GM10266 (cell line): ENCODE measurements around the gene SP140L.
"Not testable (repeated sequence)": the region's sequence is repeated elsewhere in the genome, so short reads cannot be mapped to it uniquely, and the experiment has no call there.

Experiments used
- DNase-seq: peaks from one replicate; pipeline ENCODE4 v3.0.0; 2012; ENCODE audit errors: extremely low spot score
- CTCF ChIP-seq: IDR thresholded peaks from 2 replicates; pipeline ENCODE4 v1.5.1; 2012; ENCODE audit warnings: mild to moderate bottlenecking, low read depth; ENCODE audit not compliant: control insufficient read depth, insufficient read depth; ENCODE audit errors: missing control alignments

SP140L gene

GRCh38 chr2:230425377-230425776 lies 98.4 kb downstream of the SP140L start:
- DNase-seq: no peak
- no peak for TF ChIP-seq CTCF

- DNase-seq: no peak
- TF ChIP-seq CTCF: no peak
These were observed 102.5 kb downstream of the SP140L start for GRCh38 chr2:230429513-230429912.

GRCh38 chr2:230430957-230431910 lies 104.2 kb downstream of the SP140L start:
- DNase-seq: no peak
- no peak for TF ChIP-seq CTCF

- no peak for TF ChIP-seq CTCF
- DNase-seq: no peak
These were observed 107.8 kb downstream of the SP140L start for GRCh38 chr2:230434677-230435324.

GRCh38 chr2:230435431-230435830 lies 108.4 kb downstream of the SP140L start:
- TF ChIP-seq CTCF: no peak
- DNase-seq: no peak

- DNase-seq: not testable (repeated sequence)
These were observed 112.1 kb downstream of the SP140L start for GRCh38 chr2:230439121-230439520.

- no peak for DNase-seq
- TF ChIP-seq CTCF: no peak
These were observed 112.6 kb downstream of the SP140L start for GRCh38 chr2:230439590-230439989.
